Right lobe of liver (tissue), 6 donors: ENCODE data around the gene SH3PXD2A. TPM values are rescaled to one million over a fixed set of nuclear protein-coding genes. Genes with fewer than 3 reads are reported as not detected.

Experiments used
- ATAC-seq, 4 donors: fragments of 200-7000 bp; cut with Tn5 transposase; one replicate each; pipeline ENCODE4 v1.9.1; 2020; ENCODE audit warnings: mild to moderate bottlenecking in 4 of 4, moderate library complexity in 4 of 4
- DNase-seq, 3 donors: peaks; one replicate each; pipeline ENCODE4 v3.0.0-alpha.2; 2020
- H3K27ac ChIP-seq, 3 donors: fragments of 200-600 bp; one replicate each; pipeline ENCODE4 v1.8.0; 2022
- H3K27me3 ChIP-seq, 2 donors: fragments of 200-600 bp; one replicate each; pipeline ENCODE4 v1.8.0; 2022
- H3K36me3 ChIP-seq, 4 donors: fragments of 200-600 bp; sonication (generic) in 1 of 4; one replicate each; pipeline versions ENCODE4 v1.5.1 to v1.8.0; 2017 to 2022; ENCODE audit warnings: control low read depth in 1 of 4
- H3K4me1 ChIP-seq, 4 donors: fragments of 200-600 bp; sonication (generic) in 1 of 4; one replicate each; pipeline versions ENCODE4 v1.5.1 to v1.8.0; 2017 to 2022; ENCODE audit warnings: control low read depth in 1 of 4
- H3K4me3 ChIP-seq, 3 donors: fragments of 200-600 bp; one replicate each; pipeline ENCODE4 v1.8.0; 2022
- H3K9me3 ChIP-seq, 4 donors: fragments of 200-600 bp; sonication (generic) in 1 of 4; one replicate each; pipeline versions ENCODE4 v1.5.1 to v1.8.0; 2017 to 2022; ENCODE audit warnings: control low read depth in 1 of 4
- CTCF ChIP-seq, 4 donors: fragments of 200-600 bp in 3 of 4; fragments of 450-650 bp in 1 of 4; IDR thresholded peaks; one replicate each; pipeline versions ENCODE4 v1.5.1 to v1.8.0; 2016 to 2022; ENCODE audit warnings: antibody characterized with exemption in 4 of 4, mild to moderate bottlenecking in 2 of 4
- POLR2A ChIP-seq: fragments of 450-650 bp; IDR thresholded peaks from one replicate; pipeline ENCODE4 v1.6.1; 2017; ENCODE audit warnings: antibody characterized with exemption, mild to moderate bottlenecking
- WGBS: methylation state at CpG from one replicate; pipeline ENCODE4 v1.1.6; 2018; ENCODE audit warnings: low coverage, low lambda C conversion rate; ENCODE audit not compliant: insufficient coverage; ENCODE audit errors: missing lambda C conversion rate; 5-methylcytosine and 5-hydroxymethylcytosine counted together
- intact Hi-C, 2 donors: fragments of 100-400 bp; cut with DNase I; formaldehyde crosslinking; loops; one replicate each; pipeline versions ENCODE4 v1.11.2 to v1.14.1; 2022
- total RNA-seq, 6 experiments: library from RNA; depleted of rRNA in 2 of 6; stranded (reverse); fragments of >200 nt in 2 of 6; fragmentation: NEBNext Ultra II Directional in 3 of 6; extraction: Animal tissue kit (Norgen Biotek cat#: 25700) in 3 of 6; gene quantifications; one replicate each; pipeline versions ENCODE4 v1.1.0 to v1.2.4, GENCODE V29; 2016 to 2023
- donor health status: DM: no; HTN: yes; CAD: no.
- donor health status: DM: no; HTN: no; CAD: no.
- donor health status: DM: no; HTN: no; CAD: no.
- donor health status: DM: no; HTN: yes; CAD: no.
- donor health status: DM: no; HTN: yes; CAD: no.

SH3PXD2A gene
- total RNA-seq, 6 experiments from 2014 or later: 3.0 to 38.3 (median 10.0) TPM

- Histone ChIP-seq H3K4me1 (no peaks in the 10 kb centered on the region), H3K27me3 (no peaks in the 10 kb centered on the region), H3K9me3 (no peaks in the 10 kb centered on the region), H3K36me3 (no peaks in the 10 kb centered on the region), H3K4me3 (no peak overlapping the region), H3K27ac (no peak overlapping the region)
- no CpG with 5 or more reads among the region's 5 CpGs for WGBS
- intact Hi-C loops: no loop called here
- DNase-seq (no peak), ATAC-seq (no peak)
- no peak for TF ChIP-seq POLR2A
These were observed 136.3 kb downstream of the SH3PXD2A start for GRCh38 chr10:103719036-103719435.

GRCh38 chr10:103718247-103718620 lies 137.1 kb downstream of the SH3PXD2A start:
- Histone ChIP-seq H3K4me1 (no peaks in the 10 kb centered on the region), H3K27me3 (no peaks in the 10 kb centered on the region), H3K4me3 (no peak overlapping the region), H3K9me3 (no peaks in the 10 kb centered on the region), H3K27ac (no peak overlapping the region), H3K36me3 (no peaks in the 10 kb centered on the region)
- ATAC-seq: no peak
- DNase-seq: no peak
- 83% methylated on average over 4 of the region's 4 CpGs for WGBS
- intact Hi-C loops: no loop called here
- no peak for TF ChIP-seq POLR2A
- TF ChIP-seq CTCF (IDR thresholded peaks at IDR 0.05): no peak

GRCh38 chr10:103717341-103718246 lies 137.8 kb downstream of the SH3PXD2A start:
- Histone ChIP-seq H3K4me3 (no peak overlapping the region), H3K27ac (no peak overlapping the region), H3K27me3 (no peaks in the 10 kb centered on the region), H3K4me1 (no peaks in the 10 kb centered on the region), H3K36me3 (no peaks in the 10 kb centered on the region), H3K9me3 (no peaks in the 10 kb centered on the region)
- intact Hi-C loops: no loop called here
- no peak for TF ChIP-seq CTCF (IDR thresholded peaks at IDR 0.05)
- TF ChIP-seq POLR2A: no peak
- WGBS: 72% methylated on average over 8 of the region's 11 CpGs
- ATAC-seq (no peak), DNase-seq (no peak)

- Histone ChIP-seq H3K9me3 (no peaks in the 10 kb centered on the region), H3K4me1 (no peaks in the 10 kb centered on the region), H3K4me3 (no peak overlapping the region), H3K36me3 (no peaks in the 10 kb centered on the region), H3K27me3 (no peaks in the 10 kb centered on the region), H3K27ac (no peak overlapping the region)
- no peak for TF ChIP-seq POLR2A
- TF ChIP-seq CTCF (IDR thresholded peaks at IDR 0.05): no peak
- no peak for DNase-seq
- peak in 1 of 4 donors; percentile 26 for ATAC-seq
- WGBS: 52% methylated on average over 4 of the region's 11 CpGs
- intact Hi-C loops: no loop called here
These were observed 138.9 kb downstream of the SH3PXD2A start for GRCh38 chr10:103716206-103717160.

GRCh38 chr10:103715430-103715829 lies 139.9 kb downstream of the SH3PXD2A start:
- Histone ChIP-seq H3K4me1 (no peaks in the 10 kb centered on the region), H3K36me3 (no peaks in the 10 kb centered on the region), H3K4me3 (no peak overlapping the region), H3K27me3 (no peaks in the 10 kb centered on the region), H3K27ac (no peak overlapping the region), H3K9me3 (no peaks in the 10 kb centered on the region)
- DNase-seq (no peak), ATAC-seq (no peak)
- WGBS: 74% methylated on average over 4 of the region's 8 CpGs
- intact Hi-C loops: no loop called here
- no peak for TF ChIP-seq POLR2A
